Glutamatergic neuron (in vitro differentiated cells): Measurements from ENCODE around the gene RSAD2. TPM values are rescaled to one million over a fixed set of nuclear protein-coding genes. Genes with fewer than 3 reads are reported as not detected.

ENCODE experiments used
- DNase-seq: peaks from one replicate; pipeline ENCODE4 v3.0.0; 2022
- H3K27ac Mint-ChIP-seq: one replicate; pipeline ENCODE4 v1.8.0; 2020; ENCODE audit warnings: mild to moderate bottlenecking, mixed read lengths, inconsistent platforms; ENCODE audit not compliant: unreplicated experiment
- H3K27me3 Mint-ChIP-seq: one replicate; pipeline ENCODE4 v1.8.0; 2020; ENCODE audit warnings: mild to moderate bottlenecking, moderate library complexity, mixed read lengths, inconsistent platforms; ENCODE audit not compliant: unreplicated experiment
- H3K36me3 Mint-ChIP-seq: one replicate; pipeline ENCODE4 v1.8.0; 2020; ENCODE audit warnings: mild to moderate bottlenecking, mixed read lengths, inconsistent platforms; ENCODE audit not compliant: unreplicated experiment
- H3K4me1 Mint-ChIP-seq: one replicate; pipeline ENCODE4 v1.8.0; 2020; ENCODE audit warnings: mild to moderate bottlenecking, low read depth, mixed read lengths, inconsistent platforms; ENCODE audit not compliant: unreplicated experiment
- H3K4me3 Mint-ChIP-seq: one replicate; pipeline ENCODE4 v1.8.0; 2020; ENCODE audit warnings: mild to moderate bottlenecking, mixed read lengths, inconsistent platforms; ENCODE audit not compliant: unreplicated experiment
- H3K9me3 Mint-ChIP-seq: one replicate; pipeline ENCODE4 v1.8.0; 2020; ENCODE audit warnings: mild to moderate bottlenecking, moderate library complexity, mixed read lengths, inconsistent platforms; ENCODE audit not compliant: unreplicated experiment
- CTCF ChIP-seq: fragments of 200-600 bp; sonication (generic); IDR thresholded peaks from one replicate; pipeline ENCODE4 v1.5.0; 2021; ENCODE audit not compliant: partially characterized antibody, unreplicated experiment
- total RNA-seq: library from RNA; stranded (reverse); fragmentation: NEBNext Ultra II Directional; extraction: Animal tissue kit (Norgen Biotek cat#: 25700); gene quantifications from one replicate; pipeline ENCODE4 v1.2.1, GENCODE V29; 2021; ENCODE audit not compliant: unreplicated experiment

Gene RSAD2
- total RNA-seq, 1 donor from 2014 or later: not detected

GRCh38 chr2:6883448-6884122 is 6.0 kb downstream of the RSAD2 start:
- TF ChIP-seq CTCF: no peak
- no peak overlapping the region for H3K27ac Mint-ChIP-seq
- no peaks in the 10 kb centered on the region for H3K36me3 Mint-ChIP-seq
- no peaks in the 10 kb centered on the region for H3K27me3 Mint-ChIP-seq
- no peak for DNase-seq
- peaks cover 5% of the 10 kb centered on the region for H3K9me3 Mint-ChIP-seq
- no peak overlapping the region for H3K4me3 Mint-ChIP-seq
- H3K4me1 Mint-ChIP-seq: no peaks in the 10 kb centered on the region

- H3K4me1 Mint-ChIP-seq: no peaks in the 10 kb centered on the region
- no peak overlapping the region for H3K27ac Mint-ChIP-seq
- no peak overlapping the region for H3K4me3 Mint-ChIP-seq
- no peak for TF ChIP-seq CTCF
- no peaks in the 10 kb centered on the region for H3K36me3 Mint-ChIP-seq
- no peak for DNase-seq
- no peaks in the 10 kb centered on the region for H3K27me3 Mint-ChIP-seq
- no peaks in the 10 kb centered on the region for H3K9me3 Mint-ChIP-seq
Measured at GRCh38 chr2:6885551-6885950, 8.0 kb downstream of the RSAD2 start.

GRCh38 chr2:6885968-6886367 is 8.4 kb downstream of the RSAD2 start:
- Mint-ChIP-seq H3K4me1 (no peaks in the 10 kb centered on the region), H3K27ac (no peak overlapping the region)

GRCh38 chr2:6887751-6888192 is 10.2 kb downstream of the RSAD2 start:
- Mint-ChIP-seq H3K27me3 (no peaks in the 10 kb centered on the region), H3K27ac (no peak overlapping the region), H3K4me3 (no peak overlapping the region), H3K9me3 (no peaks in the 10 kb centered on the region), H3K4me1 (no peaks in the 10 kb centered on the region), H3K36me3 (no peaks in the 10 kb centered on the region)
- no peak for TF ChIP-seq CTCF
- DNase-seq: no peak

More at GRCh38 chr2:6885968-6886367, 8.4 kb downstream of the RSAD2 start:
- no peak for DNase-seq
- H3K4me3 Mint-ChIP-seq: no peak overlapping the region
- no peaks in the 10 kb centered on the region for H3K27me3 Mint-ChIP-seq
- no peaks in the 10 kb centered on the region for H3K36me3 Mint-ChIP-seq
- no peak for TF ChIP-seq CTCF
- H3K9me3 Mint-ChIP-seq: no peaks in the 10 kb centered on the region

- Mint-ChIP-seq H3K4me1 (no peaks in the 10 kb centered on the region), H3K36me3 (no peaks in the 10 kb centered on the region), H3K27me3 (no peaks in the 10 kb centered on the region), H3K4me3 (no peak overlapping the region), H3K9me3 (no peaks in the 10 kb centered on the region), H3K27ac (no peak overlapping the region)
- DNase-seq: no peak
- TF ChIP-seq CTCF: no peak
Measured at GRCh38 chr2:6888724-6889123, 11.1 kb downstream of the RSAD2 start.
